GM19099 (cell line): ENCODE results near the gene TRIM46.
A peak's percentile ranks its signal among the peaks of the same experiment; 100 is the strongest.

Source experiments
- POLR2A ChIP-seq: IDR thresholded peaks from 3 replicates; pipeline ENCODE4 v1.6.1; 2011; ENCODE audit warnings: low read depth; ENCODE audit not compliant: insufficient read length; ENCODE audit errors: extremely low read depth

Gene TRIM46

DNA sequence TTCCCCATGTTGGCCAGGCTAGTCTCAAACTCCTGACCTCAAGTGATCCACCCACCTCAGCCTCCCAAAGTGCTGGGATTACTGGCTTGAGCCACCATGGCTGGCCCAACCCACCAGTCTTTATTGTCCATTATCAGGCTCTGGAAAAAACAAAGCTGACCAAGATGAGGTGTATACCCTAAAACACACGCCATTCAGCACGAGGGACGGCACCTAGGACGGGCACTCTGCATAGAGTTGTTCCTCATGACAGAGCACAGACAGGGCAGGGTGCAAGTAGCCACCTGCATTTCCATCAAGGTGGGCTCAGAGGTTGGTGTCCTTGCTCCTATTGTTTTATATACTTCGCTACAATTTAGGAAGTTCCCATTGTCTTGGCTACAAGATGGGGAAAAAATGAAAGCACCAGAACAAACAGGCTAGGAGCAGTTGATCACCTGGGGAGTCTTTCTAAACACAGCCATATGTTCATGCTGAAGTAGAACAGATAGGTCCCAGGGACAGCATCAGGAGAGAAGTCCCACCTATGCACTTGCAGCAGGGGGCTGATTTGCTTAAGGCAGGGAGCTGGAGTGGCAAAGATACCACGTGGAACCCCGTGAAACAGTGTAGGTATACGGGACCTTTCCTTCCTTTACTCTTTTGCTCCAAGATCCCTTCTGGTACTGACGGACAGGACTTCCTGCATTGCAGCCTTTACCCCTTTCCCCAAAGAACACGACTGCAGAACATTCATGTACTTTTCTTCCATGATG is 5.0 kb upstream of the TRIM46 start:
- TF ChIP-seq POLR2A, result no peak

DNA sequence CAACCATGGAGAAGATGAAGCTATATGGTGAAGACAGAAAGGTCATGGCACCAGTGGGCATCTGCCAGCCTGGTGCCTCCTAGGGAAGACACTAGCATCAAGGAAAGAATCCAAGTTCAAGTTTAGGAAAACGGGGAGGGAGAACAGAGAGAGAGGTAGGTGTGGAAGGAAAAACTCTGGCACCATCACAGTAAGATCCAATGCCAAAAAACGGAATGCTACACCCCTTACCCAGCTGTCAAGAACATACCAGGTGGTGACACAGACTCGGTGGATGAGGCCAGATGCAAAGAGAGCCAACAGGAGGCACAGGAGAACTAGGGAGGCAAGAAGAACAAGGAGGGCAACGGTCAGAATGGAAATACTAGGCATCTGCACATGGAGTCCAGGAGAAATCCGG is 4.1 kb upstream of the TRIM46 start:
- no peak for TF ChIP-seq POLR2A

GRCh38 chr1:155170101-155170785 is 3.4 kb upstream of the TRIM46 start:
- TF ChIP-seq POLR2A, result no peak

DNA sequence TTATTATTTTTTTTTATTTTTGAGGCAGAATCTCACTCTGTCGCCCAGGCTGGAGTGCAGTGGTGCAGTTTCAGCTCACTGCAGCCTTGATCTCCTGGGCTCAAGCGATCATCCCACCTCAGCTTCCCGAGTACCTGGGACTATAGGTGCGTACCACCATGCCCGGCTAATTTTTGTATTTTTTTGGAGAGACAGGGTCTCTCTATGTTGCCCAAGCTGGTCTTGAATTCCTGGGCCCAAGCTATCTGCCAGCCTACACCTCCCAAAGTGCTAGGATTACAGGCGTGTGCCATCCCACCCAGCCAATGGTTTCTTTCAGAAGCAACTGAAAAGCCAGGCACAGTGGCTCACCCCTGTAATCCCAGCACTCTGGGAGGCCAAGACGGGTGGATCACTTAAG is 2.8 kb upstream of the TRIM46 start:
- TF ChIP-seq POLR2A, result no peak

GRCh38 chr1:155171836-155172731 is 1.6 kb upstream of the TRIM46 start:
- no peak for TF ChIP-seq POLR2A

DNA sequence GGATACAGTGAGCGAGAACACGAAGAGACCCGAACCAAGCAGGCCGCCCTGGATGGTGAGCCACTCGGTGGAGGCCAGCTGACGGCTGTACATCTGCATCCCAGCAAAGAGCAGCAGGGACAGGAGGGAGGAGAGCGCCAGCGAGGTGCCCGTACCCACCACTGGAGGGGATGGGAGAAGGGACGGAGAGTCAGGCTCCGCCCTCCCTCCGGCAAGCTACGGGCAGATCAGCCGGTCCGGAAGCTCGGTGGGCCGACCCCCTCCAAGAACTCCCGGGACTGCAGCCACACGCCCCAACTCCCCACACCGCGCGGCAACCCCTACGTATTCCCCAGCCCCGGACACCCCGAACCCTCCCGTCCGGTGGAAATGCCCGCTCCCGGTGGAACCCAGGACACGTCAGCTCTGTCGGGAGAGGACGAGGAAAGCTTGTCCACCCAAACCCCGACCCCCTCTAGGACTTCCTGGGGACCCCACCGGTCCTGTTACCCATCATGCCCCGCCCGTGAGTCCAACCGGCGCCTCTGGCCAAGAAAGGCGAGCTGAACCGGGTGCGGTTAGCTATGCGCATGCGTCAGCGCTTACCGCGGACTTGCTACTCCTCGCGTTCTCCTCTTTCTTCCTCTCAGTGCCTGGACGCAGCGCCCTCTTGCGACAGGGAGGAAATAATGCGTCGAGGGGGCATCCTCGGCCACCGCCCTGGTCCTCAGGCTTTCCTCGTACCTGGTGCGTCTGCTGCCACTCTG is 744 bp upstream of the TRIM46 start, which contains the start of gene KRTCAP2:
KRTCAP2 (minus strand) TSS at position 573 of the 746 bp plus-strand sequence; CDS start at position 493, 80 bp downstream.
- TF ChIP-seq POLR2A, result peak; percentile 93

- no peak for TF ChIP-seq POLR2A
These were observed 953 bp downstream of the TRIM46 start for GRCh38 chr1:155174324-155175280.

GRCh38 chr1:155175281-155175926 is 1.8 kb downstream of the TRIM46 start:
- TF ChIP-seq POLR2A, result no peak

DNA sequence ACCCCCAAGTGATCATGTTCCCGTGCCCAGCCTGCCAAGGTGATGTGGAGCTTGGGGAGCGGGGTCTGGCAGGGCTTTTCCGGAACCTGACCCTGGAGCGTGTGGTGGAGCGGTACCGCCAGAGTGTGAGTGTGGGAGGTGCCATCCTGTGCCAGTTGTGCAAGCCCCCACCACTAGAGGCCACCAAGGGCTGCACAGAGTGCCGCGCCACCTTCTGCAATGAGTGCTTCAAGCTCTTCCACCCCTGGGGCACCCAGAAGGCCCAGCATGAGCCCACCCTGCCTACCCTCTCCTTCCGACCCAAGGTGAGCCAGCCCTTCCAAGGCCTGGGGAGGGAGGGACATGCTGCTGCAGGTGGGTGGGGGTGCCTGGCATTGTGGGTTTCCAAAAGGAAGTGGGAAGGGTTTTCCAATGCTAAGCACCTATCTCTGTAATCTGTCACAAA is 2.3 kb downstream of the TRIM46 start:
- TF ChIP-seq POLR2A, result no peak

GRCh38 chr1:155176544-155177071 is 3.0 kb downstream of the TRIM46 start:
- no peak for TF ChIP-seq POLR2A

- no peak for TF ChIP-seq POLR2A
These were observed 3.7 kb downstream of the TRIM46 start for GRCh38 chr1:155177192-155177917.

- no peak for TF ChIP-seq POLR2A
These were observed 4.3 kb downstream of the TRIM46 start for GRCh38 chr1:155177918-155178281.

GRCh38 chr1:155178441-155179111 is 4.9 kb downstream of the TRIM46 start:
- no peak for TF ChIP-seq POLR2A
